ENCODE results near the gene LRRC58. TPM values are rescaled to one million over a fixed set of nuclear protein-coding genes. Genes with fewer than 3 reads are reported as not detected.
"Not testable (repeated sequence)": the region's sequence is repeated elsewhere in the genome, so short reads cannot be mapped to it uniquely, and the experiment has no call there.

The LRRC58 gene
- total RNA-seq, 4 donors from 2014 or later, result 18.6 to 24.8 (median 21.9) TPM

DNA sequence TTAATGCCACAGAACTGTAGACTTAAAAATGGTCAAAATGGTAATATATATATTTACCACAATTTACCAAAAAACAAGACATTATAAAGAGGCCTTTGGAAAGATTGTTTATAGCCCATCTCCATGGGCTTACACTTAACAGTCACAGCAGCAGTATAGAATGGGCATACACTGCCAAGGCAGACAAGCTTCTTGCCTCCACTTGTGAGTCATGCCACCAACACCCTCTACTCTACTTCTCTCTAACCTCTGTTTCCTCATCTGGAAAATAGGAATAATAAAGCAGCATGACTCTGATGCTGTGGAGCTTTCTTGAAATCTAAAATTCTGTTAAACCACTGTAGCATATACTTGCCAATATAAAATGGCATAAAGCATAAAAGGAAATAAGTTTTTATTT, 49.8 kb downstream of the LRRC58 start:
- Histone ChIP-seq H3K27ac (no peak overlapping the region), H3K36me3 (no peaks in the 10 kb centered on the region), H3K9me3 (no peaks in the 10 kb centered on the region), H3K27me3 (no peaks in the 10 kb centered on the region), H3K4me3 (no peak overlapping the region), H3K4me1 (no peaks in the 10 kb centered on the region)
- DNase-seq, result no peak
- TF ChIP-seq, protein P1, sequence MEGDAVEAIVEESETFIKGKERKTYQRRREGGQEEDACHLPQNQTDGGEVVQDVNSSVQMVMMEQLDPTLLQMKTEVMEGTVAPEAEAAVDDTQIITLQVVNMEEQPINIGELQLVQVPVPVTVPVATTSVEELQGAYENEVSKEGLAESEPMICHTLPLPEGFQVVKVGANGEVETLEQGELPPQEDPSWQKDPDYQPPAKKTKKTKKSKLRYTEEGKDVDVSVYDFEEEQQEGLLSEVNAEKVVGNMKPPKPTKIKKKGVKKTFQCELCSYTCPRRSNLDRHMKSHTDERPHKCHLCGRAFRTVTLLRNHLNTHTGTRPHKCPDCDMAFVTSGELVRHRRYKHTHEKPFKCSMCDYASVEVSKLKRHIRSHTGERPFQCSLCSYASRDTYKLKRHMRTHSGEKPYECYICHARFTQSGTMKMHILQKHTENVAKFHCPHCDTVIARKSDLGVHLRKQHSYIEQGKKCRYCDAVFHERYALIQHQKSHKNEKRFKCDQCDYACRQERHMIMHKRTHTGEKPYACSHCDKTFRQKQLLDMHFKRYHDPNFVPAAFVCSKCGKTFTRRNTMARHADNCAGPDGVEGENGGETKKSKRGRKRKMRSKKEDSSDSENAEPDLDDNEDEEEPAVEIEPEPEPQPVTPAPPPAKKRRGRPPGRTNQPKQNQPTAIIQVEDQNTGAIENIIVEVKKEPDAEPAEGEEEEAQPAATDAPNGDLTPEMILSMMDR (IDR thresholded peaks at IDR 0.05), result no peak
- TF ChIP-seq POLR2A (IDR thresholded peaks at IDR 0.05), result no peak

DNA sequence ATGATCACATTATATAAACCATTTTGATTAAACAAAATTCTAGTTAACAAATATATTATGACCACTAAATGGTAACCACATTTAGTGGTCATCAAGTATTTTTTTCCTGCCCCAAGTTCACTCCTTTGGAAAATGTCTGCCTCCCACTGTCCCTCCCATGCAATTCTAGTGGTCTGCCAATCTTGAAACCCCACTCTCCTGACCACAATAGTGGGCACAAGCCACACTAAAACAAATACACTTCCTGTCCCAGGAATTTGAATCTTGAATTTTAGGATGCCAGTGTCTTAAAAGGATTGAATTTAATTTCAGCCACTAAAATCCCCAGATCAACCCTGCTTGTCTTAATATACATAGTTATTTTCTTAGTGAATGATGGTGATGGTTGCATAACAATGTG, 50.2 kb downstream of the LRRC58 start:
- Histone ChIP-seq H3K4me3 (no peak overlapping the region), H3K36me3 (no peaks in the 10 kb centered on the region), H3K9me3 (no peaks in the 10 kb centered on the region), H3K27me3 (no peaks in the 10 kb centered on the region), H3K4me1 (no peaks in the 10 kb centered on the region), H3K27ac (no peak overlapping the region)
- TF ChIP-seq POLR2A (IDR thresholded peaks at IDR 0.05), result no peak
- TF ChIP-seq, protein P1 (IDR thresholded peaks at IDR 0.05), result no peak
- no peak for DNase-seq

DNA sequence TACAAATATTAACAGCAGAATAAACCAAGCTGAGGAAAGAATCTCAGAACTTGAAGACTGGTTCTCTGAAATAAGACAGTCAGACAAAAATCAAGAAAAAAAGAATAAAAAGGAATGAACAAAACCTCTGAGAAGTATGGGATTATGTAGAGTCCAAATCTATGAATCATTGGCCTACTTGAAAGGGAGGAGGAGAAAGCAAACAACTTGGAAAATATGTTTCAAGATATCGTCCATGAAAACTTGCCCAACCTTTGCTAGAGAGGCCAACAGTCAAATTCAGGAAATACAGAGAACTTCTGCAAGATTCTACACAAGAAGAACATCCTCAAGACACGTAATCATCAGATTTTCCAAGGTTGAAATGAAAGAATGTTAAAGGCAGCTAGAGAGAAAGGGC, 57.6 kb downstream of the LRRC58 start:
- not testable (repeated sequence) for DNase-seq, H3K4me1 ChIP-seq, H3K27ac ChIP-seq, H3K9me3 ChIP-seq, H3K27me3 ChIP-seq, H3K4me3 ChIP-seq, H3K36me3 ChIP-seq

DNA sequence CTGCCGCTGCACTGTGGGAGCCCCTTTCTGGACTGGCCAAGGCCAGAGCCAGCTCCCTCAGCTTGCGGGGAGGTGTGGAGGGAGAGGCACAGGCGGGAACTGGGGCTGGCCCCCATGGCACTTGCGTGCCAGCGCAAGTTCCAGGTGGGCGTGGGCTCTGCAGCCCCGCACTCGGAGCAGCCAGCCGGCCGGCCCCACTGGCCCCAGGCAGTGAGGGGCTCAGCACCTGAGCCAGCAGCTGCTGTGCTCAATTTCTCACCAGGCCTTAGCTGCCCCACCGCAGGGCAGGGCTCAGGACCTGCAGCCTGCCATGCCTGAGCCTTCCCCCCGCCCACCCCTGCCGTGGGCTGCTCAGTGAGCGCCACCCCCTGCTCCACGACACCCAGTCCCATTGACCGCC, 59.5 kb downstream of the LRRC58 start:
- no peak for DNase-seq
- Histone ChIP-seq H3K36me3 (no peaks in the 10 kb centered on the region), H3K27me3 (no peaks in the 10 kb centered on the region), H3K9me3 (no peaks in the 10 kb centered on the region), H3K4me3 (no peak overlapping the region), H3K27ac (no peak overlapping the region), H3K4me1 (peaks cover 0 to 9% (median 4%) of the 10 kb centered on the region in 4 donors)
- TF ChIP-seq, protein P1 (IDR thresholded peaks at IDR 0.05), result no peak

DNA sequence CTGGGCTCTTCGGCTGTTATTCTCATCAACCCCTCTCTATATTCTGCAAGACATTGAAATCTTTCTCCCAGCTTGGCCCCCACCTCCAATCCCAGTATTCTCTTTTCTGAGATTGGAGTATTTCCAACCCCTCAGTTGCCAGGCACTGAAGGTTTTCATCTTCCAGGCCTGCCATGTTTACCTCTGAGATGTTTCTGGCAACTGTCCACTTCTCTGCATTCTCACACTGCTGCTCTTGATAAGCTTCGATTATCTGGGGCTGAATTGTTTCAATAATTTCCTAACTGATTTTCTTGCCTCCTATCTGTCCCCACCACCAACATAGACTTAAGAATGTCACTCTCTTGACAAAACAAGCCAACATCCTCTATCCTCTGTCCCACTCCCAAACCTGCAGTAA, 62.7 kb downstream of the LRRC58 start:
- Histone ChIP-seq H3K4me1 (peaks cover 0 to 10% (median 4%) of the 10 kb centered on the region in 4 donors), H3K36me3 (no peaks in the 10 kb centered on the region), H3K9me3 (no peaks in the 10 kb centered on the region), H3K27ac (no peak overlapping the region), H3K4me3 (no peak overlapping the region), H3K27me3 (no peaks in the 10 kb centered on the region)
- DNase-seq, result no peak
- no peak for TF ChIP-seq POLR2A (IDR thresholded peaks at IDR 0.05)
- TF ChIP-seq, protein P1 (IDR thresholded peaks at IDR 0.05), result no peak

DNA sequence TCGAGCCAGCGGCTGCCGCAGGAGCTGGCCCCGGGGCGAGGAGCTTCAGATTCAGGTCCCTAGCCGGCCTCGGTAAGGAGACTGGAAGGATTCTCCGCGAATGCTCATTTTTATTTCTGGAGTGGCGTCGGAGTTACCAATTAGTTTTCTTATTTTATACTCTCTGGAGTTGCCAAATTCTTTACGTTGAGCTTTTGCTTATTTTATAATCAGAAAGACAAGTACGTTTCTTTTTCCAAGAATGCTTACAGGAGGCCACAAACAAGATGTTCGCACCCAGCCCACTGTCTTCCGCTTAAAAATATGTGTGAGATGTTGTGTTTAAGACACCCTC, 63.7 kb downstream of the LRRC58 start:
- H3K9me3 ChIP-seq, result no peaks in the 10 kb centered on the region
- no peaks in the 10 kb centered on the region for H3K27me3 ChIP-seq
- DNase-seq, result no peak
- no peaks in the 10 kb centered on the region for H3K36me3 ChIP-seq
- peak overlapping the region in 3 of 4 donors; percentile 30 to 49 (median 48) for H3K4me3 ChIP-seq
- H3K27ac ChIP-seq, result no peak overlapping the region
- peaks cover 0 to 10% (median 4%) of the 10 kb centered on the region in 4 donors for H3K4me1 ChIP-seq
- TF ChIP-seq, protein P1 (IDR thresholded peaks at IDR 0.05), result no peak
- TF ChIP-seq POLR2A (IDR thresholded peaks at IDR 0.05), result no peak
